ENCODE results near the gene SLTM. TPM values are rescaled to one million over a fixed set of nuclear protein-coding genes. Genes with fewer than 3 reads are reported as not detected.

Gene SLTM
- total RNA-seq, 1 donor from 2014 or later: 102 TPM

GRCh38 chr15:58880320-58880719 lies 53.2 kb downstream of the SLTM start:
- no peak for FAIRE-seq
- H3K36me3 ChIP-seq (ENCODE audit: control insufficient read depth, insufficient read depth, low read length): peaks cover 14% of the 10 kb centered on the region
- no peak overlapping the region for H3K4me3 ChIP-seq (ENCODE audit: low read depth, low read length)
- TF ChIP-seq CTCF (IDR thresholded peaks at IDR 0.05; ENCODE audit: insufficient read depth, low read length, severe bottlenecking): no peak
- H3K27me3 ChIP-seq (ENCODE audit: control insufficient read depth, insufficient read depth, low read length): no peaks in the 10 kb centered on the region
- DNase-seq (ENCODE audit: low read depth): no peak

DNA sequence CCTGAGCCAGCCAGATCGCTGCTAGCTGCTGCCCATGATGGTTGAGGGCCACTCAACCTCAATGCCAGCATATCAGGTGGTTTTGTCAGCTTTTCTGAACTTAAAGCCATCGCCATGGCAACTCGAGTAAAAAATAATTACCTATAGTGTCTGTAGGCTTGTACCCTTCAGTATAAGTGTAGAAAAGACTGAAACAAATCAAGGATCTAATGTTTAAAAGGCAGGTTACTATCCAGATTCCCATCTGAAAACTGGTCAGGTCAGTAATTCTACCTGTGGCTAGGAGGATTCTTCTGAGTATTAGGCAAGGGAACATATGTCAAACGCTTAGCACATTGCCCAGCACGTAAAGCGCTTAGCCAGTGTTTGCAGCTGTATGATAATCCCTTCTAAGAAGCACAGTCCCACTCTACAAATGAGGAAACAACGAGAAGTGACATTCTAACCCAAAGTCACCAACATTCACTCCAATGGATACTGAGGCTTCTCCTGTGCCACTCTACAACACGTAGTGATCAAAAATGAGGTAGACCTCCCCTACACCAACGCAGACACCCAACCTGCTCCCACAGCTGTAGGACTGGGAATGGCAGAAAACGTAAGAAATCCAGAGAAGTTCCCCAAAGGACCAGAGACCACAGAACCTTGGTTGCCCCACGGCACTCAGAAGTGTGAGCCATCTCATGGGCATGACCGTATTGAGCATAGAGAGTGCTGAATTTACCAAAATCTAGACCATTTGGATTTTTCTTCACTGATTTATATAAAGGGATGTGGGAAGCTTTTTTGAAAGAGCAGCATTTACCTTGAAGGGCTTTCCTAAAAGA lies 55.3 kb downstream of the SLTM start:
- no peak for TF ChIP-seq CTCF (IDR thresholded peaks at IDR 0.05; ENCODE audit: insufficient read depth, low read length, severe bottlenecking)
- DNase-seq (ENCODE audit: low read depth) (no peak), FAIRE-seq (no peak)
- H3K27me3 ChIP-seq (ENCODE audit: control insufficient read depth, insufficient read depth, low read length): no peaks in the 10 kb centered on the region
- peaks cover 10% of the 10 kb centered on the region for H3K36me3 ChIP-seq (ENCODE audit: control insufficient read depth, insufficient read depth, low read length)
- no peak overlapping the region for H3K4me3 ChIP-seq (ENCODE audit: low read depth, low read length)

DNA sequence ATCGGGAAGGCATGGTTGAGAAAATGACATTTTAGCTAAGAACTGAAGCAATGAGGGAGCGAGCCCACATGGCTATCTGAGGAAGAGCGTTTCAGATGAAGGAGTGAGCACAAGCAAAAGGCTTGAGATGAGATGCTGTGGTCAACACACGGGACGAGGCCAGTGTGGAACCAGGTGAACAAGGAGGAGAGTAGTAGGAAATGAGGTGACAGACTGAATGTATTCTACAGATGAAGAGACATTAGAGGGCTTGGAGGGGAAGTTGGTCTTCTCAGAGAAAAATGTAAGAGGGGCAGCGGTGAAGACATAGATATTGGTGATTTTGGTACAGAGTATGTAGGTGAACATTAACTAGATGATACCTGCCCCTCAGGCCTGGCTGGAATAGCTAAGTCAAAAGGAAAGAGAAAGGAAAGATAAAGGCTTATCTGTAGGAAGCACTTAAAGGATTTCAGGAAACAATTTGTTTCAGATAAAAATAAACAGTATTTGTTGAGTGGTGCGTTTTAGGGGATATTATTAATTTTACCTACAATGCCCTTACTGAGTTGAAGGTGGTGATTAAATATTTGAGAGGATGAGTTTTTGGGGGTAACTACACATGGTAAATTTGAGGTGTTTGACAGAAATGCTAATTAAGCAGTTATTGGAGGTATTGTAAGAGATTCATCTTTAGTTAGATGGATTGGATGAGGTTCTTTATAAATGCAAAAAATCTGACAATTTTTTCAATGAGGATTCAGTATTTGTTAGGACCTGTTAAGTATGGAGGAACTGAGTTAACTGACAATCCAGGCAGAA lies 57.0 kb downstream of the SLTM start:
- TF ChIP-seq CTCF (IDR thresholded peaks at IDR 0.05; ENCODE audit: insufficient read depth, low read length, severe bottlenecking): no peak
- H3K36me3 ChIP-seq (ENCODE audit: control insufficient read depth, insufficient read depth, low read length): peaks cover 8% of the 10 kb centered on the region
- no peak overlapping the region for H3K4me3 ChIP-seq (ENCODE audit: low read depth, low read length)
- FAIRE-seq (no peak), DNase-seq (ENCODE audit: low read depth) (no peak)
- H3K27me3 ChIP-seq (ENCODE audit: control insufficient read depth, insufficient read depth, low read length): no peaks in the 10 kb centered on the region

GRCh38 chr15:58875343-58875742 lies 58.1 kb downstream of the SLTM start:
- FAIRE-seq: no peak
- no peak overlapping the region for H3K4me3 ChIP-seq (ENCODE audit: low read depth, low read length)
- no peaks in the 10 kb centered on the region for H3K27me3 ChIP-seq (ENCODE audit: control insufficient read depth, insufficient read depth, low read length)
- DNase-seq (ENCODE audit: low read depth): peak; percentile 56
- TF ChIP-seq CTCF (IDR thresholded peaks at IDR 0.05; ENCODE audit: insufficient read depth, low read length, severe bottlenecking): no peak
- peaks cover 4% of the 10 kb centered on the region for H3K36me3 ChIP-seq (ENCODE audit: control insufficient read depth, insufficient read depth, low read length)

DNA sequence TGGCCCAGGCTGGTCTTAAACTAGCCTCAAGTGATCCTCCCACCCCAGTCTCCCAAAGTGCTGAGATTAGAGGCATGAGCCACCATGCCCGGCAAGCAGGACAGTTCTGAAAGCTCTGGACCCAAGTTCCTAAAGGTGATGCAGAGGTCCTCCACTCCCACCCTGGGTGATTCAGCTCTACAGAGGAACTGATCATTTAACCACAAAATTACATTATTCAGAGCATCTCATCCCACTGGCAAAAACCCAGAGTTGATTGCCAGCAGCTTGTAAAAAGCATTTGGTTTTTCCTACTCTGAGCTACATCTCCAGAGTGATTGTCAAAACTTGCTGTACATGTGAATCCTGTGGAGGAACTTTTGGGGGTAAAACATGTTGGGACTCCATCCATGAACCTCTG lies 60.2 kb downstream of the SLTM start:
- DNase-seq (ENCODE audit: low read depth) (peak; percentile 11), FAIRE-seq (no peak)
- Histone ChIP-seq H3K4me3 (ENCODE audit: low read depth, low read length) (no peak overlapping the region), H3K27me3 (ENCODE audit: control insufficient read depth, insufficient read depth, low read length) (no peaks in the 10 kb centered on the region), H3K36me3 (ENCODE audit: control insufficient read depth, insufficient read depth, low read length) (no peaks in the 10 kb centered on the region)
- TF ChIP-seq CTCF (IDR thresholded peaks at IDR 0.05; ENCODE audit: insufficient read depth, low read length, severe bottlenecking): no peak
